NK-92 (cell line): ENCODE measurements around the gene CFAP126.
"Not testable (repeated sequence)": the region's sequence is repeated elsewhere in the genome, so short reads cannot be mapped to it uniquely, and the experiment has no call there.

Experiments used
- DNase-seq: peaks from one replicate; lab custom pipeline; 2025; ENCODE audit not compliant: unreplicated experiment; lab: John Stamatoyannopoulos, UW

The CFAP126 gene

DNA sequence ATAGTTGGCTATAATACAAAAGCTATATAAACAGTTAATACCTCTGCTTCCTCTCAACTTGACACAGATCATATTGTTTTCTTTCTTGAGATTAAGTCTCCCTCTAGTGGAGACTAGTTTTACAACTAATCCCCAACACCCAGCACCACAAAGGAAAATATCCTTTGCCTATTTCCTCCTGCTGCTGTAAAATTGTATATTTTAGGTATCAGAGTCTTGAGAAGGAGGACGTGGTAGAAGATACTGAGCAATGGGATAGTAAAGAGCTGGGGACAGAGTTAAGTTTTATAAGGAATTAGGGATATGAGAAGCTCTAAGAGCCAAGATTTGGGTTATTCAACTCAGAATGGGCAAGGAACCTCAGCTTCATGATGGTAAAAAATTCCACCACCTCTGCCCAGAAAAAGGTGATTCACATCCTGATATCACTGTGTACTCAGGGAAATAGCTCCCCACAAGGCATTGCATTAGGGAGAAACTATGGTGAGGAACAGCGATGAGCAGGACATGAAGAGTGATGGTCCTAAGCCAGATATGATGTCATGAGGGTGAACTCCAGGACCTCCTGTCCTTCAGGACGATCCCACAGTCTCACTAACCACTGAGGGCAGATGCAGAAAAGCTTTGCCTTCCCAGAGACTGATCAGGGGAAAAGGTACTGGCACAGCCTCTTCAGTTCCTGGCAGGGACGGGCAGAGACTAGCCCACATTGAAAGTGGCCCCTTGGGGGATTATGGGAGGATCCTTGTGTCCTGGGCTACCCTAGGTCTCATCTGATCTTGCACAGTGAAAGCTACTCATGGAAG is 14.7 kb upstream of the CFAP126 start:
- DNase-seq: no peak

DNA sequence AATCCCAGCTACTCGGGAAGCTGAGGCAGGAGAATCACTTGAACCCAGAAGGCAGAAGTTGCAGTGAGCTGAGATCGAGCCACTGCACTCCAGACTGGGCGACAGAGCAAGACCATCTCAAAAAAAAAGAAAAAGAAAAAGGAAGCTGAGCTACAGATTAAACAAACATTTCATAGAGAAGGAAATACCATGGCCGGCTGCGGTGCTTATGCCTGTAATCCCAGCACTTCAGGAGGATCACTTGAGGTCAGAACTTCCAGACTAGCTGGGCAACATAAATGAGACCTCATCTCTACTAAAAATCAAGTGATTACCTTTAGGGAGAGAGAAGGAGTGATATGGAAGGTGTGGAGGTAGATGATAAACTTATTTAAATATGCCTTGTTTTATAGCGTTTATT is 14.0 kb upstream of the CFAP126 start:
- DNase-seq: no peak

DNA sequence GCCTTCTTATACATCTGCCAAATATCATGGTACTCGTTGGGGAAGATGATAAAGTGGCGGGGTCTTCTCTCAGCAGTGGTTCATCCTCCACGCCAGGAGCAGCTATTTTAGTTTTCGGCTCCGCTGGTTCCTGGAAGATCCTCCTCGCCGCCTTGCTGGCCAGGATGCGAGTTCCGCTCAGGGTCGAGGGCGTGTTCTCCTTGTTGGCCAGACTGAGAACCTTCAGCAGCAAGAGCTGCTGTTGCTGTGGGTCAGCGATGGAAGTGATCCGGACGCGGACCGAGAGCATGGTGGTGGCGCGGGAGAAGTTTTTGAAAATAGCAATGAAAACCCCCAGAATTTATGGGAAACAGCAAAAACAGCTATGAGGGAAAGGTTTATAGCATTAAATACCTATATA is 11.4 kb upstream of the CFAP126 start:
- no peak for DNase-seq

DNA sequence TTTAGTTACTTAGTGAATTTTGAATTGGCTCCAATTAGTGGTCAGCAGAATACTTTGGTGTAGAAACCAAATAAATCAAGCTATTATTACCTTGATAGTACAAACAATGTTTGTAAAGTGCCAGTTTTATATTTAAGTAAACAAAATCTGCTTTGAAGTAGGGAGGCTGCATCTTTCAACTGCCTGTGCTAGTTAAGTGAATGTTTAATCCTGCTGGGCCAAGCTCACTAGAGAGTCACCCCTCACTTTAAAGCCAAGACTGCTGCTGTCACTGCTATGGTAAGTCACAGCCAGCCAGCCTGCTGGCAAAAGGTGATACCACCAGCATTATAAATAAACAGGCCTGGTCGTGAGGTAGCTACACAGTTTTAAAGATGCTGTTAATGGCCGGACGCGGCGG is 10.3 kb upstream of the CFAP126 start:
- DNase-seq: no peak

DNA sequence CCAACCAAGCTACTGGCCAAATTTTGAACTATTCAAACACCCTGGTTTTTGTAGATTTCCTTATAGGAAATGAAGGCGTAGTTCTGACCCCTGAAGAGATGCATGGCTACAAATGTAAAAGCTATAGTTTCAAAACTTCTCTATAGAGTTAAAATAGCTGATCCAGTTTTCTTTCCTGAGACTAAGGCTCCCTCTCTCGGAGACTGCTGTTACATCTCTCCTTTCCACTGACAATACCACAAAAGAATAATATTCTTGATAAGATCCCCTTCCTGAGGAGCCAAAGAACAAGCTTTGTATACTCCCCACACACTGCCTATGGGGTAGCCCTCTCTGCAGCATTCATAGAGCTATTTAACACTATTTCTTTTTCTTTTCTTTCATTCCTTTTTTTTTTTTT is 6.7 kb upstream of the CFAP126 start:
- DNase-seq: no peak

DNA sequence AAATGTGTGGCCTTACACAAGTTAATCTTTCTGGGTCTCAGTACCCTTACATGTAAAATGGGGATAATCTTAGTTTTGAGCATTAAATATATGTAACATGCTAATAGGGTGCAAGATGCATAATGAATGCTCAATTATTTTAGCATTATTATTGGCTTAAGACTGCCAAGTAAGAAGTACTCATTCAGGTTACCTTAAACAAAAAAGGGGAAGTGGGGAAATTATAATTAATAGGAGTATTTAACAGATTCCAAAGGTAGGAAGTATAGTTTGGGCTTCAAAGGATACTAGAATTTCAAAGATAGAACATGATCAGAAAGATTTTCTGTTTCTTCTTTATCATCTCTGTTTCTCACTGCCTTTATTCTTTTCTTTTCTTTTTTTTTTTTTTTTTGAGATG is 5.8 kb upstream of the CFAP126 start:
- DNase-seq: no peak

DNA sequence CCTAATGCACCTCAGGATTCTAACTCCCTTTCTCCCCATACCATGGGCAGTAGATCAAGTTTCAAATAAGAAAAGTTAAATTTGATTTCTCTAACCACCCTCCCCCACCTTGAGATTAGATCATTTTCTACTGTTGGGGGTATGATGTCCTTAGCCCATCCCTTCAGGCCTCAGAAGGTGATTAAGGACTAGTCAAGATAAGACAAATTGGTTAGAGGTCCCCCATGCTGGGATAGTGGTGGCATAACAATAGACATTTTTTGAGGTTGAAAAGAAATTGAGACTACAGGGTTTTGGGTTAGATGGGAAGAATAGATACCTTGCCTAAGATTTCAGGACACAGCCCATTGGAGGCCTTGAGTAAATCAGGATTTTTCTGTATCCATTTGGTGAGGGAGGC is 2.5 kb downstream of the CFAP126 start:
- DNase-seq: no peak

DNA sequence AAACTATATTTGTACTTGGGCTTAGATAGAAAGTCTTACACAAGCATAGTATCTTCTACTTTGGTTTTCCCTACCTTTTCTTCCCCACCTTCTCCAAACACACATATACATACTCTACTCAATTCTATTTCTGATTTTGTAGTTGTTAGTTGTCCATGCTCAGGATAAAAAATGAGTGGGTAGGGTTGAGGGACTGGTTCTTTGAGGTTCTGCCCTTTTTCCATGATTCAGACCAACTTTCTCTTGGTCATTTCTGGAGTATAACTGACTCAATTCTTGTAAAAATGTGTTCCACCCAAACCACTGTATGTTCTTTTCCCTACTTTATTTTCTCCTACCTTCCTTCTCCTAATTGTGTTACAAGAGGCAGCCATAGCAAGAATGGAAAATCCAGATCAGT is 3.3 kb downstream of the CFAP126 start:
- no peak for DNase-seq

DNA sequence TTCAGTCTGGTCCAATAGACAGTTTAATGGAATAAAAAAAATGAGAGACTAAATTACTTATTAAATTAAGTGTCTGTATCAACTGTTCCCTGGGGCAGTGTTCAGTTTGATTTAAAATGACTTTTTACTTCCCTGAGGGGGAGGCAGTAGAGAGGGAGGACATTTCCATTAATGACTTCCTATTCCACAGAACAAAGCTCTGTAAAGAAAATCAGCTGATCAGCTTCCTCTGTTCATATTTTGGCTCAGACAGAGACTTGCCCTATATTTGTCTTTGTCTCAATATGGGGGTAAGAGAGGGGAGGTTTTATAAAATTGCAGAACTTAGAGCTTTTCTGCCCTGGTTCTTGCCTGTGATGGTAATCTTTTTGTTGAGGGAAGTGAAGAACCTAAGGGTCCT is 8.4 kb downstream of the CFAP126 start:
- DNase-seq: no peak

DNA sequence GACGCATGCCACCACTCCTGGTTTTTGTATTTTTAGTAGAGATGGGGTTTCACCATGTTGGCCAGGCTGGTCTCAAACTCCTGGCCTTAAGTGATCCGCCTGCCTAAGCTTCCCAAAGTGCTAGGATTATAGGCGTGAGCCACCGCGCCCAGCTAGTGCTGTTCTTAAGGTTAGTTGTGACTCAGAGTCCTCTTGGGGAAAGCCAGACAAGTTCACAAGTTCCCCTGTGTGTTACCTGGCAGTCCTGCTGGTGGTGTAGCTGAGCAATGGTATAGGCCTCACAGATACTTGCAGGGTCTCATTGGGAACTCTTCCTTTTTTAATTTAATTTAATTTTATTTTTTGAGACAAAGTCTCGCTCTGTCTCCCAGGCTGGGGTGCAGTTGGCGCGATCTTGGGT is 10.6 kb downstream of the CFAP126 start:
- no peak for DNase-seq

DNA sequence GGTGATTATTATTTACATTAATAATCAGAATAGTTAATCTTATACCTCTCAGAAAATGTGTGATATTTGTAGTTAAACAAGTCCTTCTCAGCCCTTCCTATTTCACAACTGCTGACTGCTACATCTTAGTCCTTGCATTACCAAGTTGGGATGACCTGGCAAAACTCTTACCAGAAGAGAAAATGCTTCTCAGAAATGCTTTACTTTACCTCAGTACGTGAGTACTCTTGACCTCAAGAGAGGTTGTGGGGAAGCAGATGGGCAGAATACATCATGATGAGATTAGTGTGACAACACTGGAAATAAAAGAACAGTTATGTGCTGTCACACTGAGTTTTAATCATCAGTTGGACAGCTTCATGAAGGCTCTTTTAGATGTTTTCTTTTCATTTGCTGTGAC is 16.2 kb downstream of the CFAP126 start:
- no peak for DNase-seq

DNA sequence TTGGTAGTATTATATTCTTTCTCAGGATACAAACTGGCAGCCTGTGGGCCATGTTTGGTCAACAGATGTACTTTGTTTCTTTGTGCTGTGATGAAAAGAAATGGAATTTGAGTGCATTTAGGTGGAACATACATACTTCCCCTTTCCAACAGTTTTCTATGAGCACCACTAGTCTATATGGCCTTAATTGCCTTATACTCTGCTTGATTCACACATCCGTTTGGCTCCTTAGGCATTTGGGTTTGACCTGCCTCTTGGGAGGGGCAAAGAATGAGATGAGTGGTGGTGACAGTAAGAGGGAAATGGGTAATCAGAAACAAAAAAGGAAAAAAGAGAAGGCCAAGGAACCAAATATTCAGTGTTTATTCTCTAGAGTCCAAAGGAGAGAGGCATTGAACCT is 17.0 kb downstream of the CFAP126 start:
- DNase-seq: no peak

DNA sequence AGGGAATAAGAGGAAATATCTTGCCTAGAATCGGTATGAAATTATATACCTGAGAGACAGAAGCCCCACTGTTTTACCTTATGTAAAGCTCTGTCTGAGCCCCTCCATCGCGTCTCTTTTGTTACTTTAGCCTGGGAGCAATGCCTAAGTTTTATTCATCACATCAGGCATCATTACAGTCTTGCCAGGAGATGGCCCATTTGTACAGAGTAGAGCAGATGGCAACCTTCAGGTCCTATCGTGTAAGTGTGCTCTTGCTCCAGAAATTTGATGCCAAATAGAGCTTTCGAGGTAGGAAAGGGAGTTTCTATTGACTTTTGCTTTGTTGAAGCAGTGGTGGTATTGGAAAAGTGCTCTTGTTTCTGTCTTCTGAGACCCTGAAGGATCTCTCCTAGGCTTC is 24.9 kb downstream of the CFAP126 start:
- no peak for DNase-seq

DNA sequence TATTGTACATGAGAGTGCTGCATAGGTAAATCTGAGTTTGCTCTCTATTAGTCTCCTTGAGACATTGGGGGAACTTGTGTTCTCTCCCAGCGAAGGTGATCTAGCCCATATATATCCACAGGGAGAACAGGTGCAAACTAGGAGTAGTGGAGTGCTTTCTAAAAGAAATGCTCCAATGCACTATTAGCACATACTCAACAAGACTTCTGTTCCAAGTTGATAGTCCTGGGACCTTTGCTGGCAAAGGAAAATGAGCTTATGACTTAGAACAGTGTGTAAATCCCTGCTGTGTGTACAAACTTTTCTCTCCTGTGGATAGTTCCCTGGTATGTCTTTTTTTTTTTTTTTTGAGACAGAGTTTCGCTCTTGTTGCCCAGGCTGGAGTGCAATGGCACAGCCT is 25.5 kb downstream of the CFAP126 start:
- no peak for DNase-seq

DNA sequence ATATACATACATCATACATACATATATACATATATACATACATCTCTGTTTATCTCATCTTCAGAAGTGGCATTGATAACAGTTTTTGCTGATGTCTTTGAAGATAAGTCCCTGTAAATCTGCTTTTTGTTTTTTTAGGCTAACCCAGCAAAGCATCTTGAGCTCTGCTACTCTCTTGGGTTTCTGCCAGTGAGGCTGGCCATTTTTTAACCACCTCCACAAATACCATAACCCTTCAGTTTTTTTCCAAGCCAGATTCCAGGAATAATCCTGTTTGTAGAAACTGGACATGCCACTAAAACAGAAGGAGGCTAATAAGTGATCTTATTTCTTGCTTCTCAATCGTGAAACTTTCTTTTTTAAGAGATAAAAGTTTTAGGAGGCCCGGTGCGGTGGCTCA is 31.9 kb downstream of the CFAP126 start:
- DNase-seq: no peak

DNA sequence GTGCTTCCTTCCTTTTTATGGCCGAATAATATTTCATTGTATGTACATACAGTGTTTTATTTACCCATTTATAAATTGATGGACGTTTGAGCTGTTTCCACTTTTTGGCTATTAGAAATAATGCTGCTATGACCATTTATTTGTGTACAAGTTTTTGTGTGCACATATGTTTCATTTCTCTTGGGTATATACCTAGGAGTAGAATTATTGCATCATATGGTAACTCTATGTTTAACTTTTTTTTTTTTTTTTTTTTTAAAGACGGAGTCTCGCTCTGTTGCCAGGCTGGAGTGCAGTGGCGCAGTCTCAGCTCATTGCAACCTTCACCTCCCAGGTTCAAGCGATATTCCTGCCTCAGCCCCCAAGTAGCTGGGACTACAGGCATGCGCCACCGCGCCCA is 34.5 kb downstream of the CFAP126 start:
- DNase-seq: no peak

DNA sequence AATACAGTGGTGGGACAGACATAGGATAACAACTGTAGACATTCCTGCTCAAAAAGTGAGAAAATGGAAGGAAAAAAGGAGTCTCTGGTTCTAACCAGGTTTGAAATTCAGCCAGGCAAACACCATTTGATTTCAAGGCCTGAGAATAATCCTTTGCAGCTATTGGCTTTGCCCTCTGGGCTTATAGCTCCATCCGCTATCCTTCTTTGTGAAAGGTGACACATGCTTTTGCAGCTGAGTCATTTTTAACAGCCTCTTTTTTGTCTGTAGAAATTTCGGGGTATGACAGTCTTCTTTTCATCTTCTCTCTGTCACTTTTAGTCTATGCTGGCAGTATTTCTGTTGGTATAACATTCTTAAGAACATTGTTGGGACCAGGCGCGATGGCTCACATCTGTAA is 37.3 kb downstream of the CFAP126 start:
- no peak for DNase-seq

DNA sequence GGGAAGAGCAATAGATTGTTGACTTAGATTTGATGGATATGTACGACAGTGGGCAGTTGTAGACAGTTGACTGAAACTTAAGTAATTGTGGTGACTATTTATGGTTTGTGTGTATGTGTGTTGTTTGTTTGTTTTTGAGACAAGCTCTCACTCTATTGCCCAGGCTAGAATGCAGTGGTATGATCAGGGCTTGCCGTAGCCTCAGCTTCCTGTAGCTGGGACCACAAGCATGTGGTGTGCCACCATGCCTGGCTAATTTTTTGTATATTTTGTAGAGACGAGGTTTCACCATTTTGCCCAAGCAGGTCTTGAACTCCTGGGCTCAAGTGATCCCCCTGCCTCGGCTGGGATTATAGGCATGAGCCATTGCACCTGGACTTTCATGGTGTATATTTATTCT is 43.7 kb downstream of the CFAP126 start:
- DNase-seq: no peak

DNA sequence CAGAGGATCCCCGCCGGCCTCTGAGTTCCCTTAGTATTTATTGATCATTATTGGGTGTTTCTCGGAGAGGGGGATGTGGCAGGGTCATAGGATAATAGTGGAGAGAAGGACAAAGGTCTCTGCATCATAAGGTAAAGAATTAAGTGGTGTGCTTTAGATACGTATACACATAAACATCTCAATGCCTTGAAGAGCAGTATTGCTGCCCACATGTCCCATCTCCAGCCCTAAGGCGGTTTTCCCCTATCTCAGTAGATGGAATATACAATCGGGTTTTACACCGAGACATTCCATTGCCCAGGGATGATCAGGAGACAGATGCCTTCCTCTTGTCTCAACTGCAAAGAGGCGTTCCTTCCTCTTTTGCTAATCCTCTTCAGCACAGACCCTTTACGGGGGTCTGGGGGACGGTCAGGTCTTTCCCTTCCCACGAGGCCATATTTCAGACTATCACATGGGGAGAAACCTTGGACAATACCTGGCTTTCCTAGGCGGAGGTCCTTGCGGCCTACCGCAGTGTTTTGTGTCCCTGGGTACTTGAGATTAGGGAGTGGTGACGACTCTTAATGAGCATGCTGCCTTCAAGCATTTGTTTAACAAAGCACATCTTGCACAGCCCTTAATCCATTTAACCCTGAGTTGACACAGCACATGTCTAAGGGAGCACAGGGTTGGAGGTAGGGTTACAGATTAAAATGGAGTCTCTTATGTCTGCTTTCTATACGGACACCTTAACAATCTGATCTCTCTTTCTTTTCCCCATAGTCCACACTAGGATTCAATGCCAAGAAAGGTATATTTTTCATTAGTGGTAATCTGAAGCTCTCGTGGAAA is 51.6 kb downstream of the CFAP126 start:
- DNase-seq: not testable (repeated sequence)
